Measurements from ENCODE around the gene C4B.
"Not testable (repeated sequence)": the region's sequence is repeated elsewhere in the genome, so short reads cannot be mapped to it uniquely, and the experiment has no call there.

DNA sequence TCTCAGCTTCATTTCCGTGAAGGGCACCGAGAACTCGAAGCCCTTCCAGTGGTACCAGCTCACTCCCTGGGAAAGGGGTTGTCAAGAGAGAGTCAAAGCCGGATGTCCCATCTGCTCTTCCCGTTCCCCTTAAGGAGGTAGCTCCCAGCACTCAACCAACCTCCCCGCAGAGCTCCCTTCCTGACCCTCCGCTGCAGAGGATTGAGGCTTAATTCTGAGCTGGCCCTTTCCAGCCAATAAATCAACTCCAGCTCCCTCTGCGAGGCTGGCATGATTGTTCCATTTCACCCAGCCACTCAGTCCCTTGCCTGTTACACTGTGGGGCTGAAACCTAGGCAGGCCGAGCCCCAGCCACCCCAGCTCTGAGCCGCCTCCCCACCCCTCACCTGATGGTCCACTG lies 26.8 kb downstream of the C4B start:
- TF ChIP-seq CTCF (IDR thresholded peaks at IDR 0.05); POLR2A (IDR thresholded peaks at IDR 0.05); POLR2AphosphoS5 (IDR thresholded peaks at IDR 0.05; ENCODE audit: insufficient read depth in 1 of 2, low read depth in 1 of 2): not testable (repeated sequence)

Data from vagina (tissue), 2 donors.